Neural cell (in vitro differentiated cells): ENCODE results near the gene PPIP5K1. TPM values are rescaled to one million over a fixed set of nuclear protein-coding genes. Genes with fewer than 3 reads are reported as not detected.

ENCODE experiments used
- H2AFZ ChIP-seq: fragments of 200-600, 300-800 bp; sonication (generic), shearing (Covaris generic); 2 replicates; pipeline ENCODE4 v1.6.0; 2014; ENCODE audit warnings: low read depth, mild to moderate bottlenecking, antibody characterized with exemption, low read length, moderate library complexity
- H3F3A ChIP-seq: fragments of 200-600 bp; shearing (Covaris generic); 2 replicates; pipeline ENCODE4 v1.6.1; 2016; ENCODE audit warnings: mild to moderate bottlenecking, moderate library complexity, mixed read lengths, antibody characterized with exemption, low read length; ENCODE audit not compliant: insufficient read depth, poor library complexity, severe bottlenecking
- H3K27ac ChIP-seq: fragments of 200-600, 300-800 bp; sonication (generic), shearing (Covaris generic); 2 replicates; pipeline ENCODE4 v1.5.1; 2014; ENCODE audit warnings: mild to moderate bottlenecking, low read length, moderate library complexity
- H3K27me3 ChIP-seq: fragments of 300-800, 200-600 bp; sonication (generic), shearing (Covaris generic); 2 replicates; pipeline ENCODE4 v1.6.0; 2014; ENCODE audit warnings: mild to moderate bottlenecking, low read depth, low read length, moderate library complexity; ENCODE audit not compliant: insufficient read depth
- H3K36me3 ChIP-seq: fragments of 300-800, 200-600 bp; sonication (generic), shearing (Covaris generic); 2 replicates; pipeline ENCODE4 v1.5.1; 2014; ENCODE audit warnings: mild to moderate bottlenecking, antibody characterized with exemption, low read length, moderate library complexity; ENCODE audit not compliant: insufficient read depth
- H3K4me2 ChIP-seq: fragments of 300-800, 200-600 bp; sonication (generic), shearing (Covaris generic); 2 replicates; pipeline ENCODE4 v1.6.0; 2014; ENCODE audit warnings: mild to moderate bottlenecking, low read length
- H3K4me3 ChIP-seq: fragments of 300-800, 200-600 bp; sonication (generic), shearing (Covaris generic); 2 replicates; pipeline ENCODE4 v1.5.1; 2014; ENCODE audit warnings: mild to moderate bottlenecking, low read length, moderate library complexity
- H3K79me2 ChIP-seq: fragments of 200-600 bp; shearing (Covaris generic); replicated peaks from 2 replicates; pipeline ENCODE4 v1.6.0; 2014; ENCODE audit warnings: mild to moderate bottlenecking, low read length, moderate library complexity; ENCODE audit not compliant: insufficient read depth
- H3K9ac ChIP-seq: fragments of 300-800, 200-600 bp; sonication (generic), shearing (Covaris generic); 2 replicates; pipeline ENCODE4 v1.6.1; 2016; ENCODE audit warnings: mild to moderate bottlenecking, low read length, mixed read lengths
- H3K9me2 ChIP-seq: fragments of 200-600 bp; shearing (Covaris generic); 2 replicates; pipeline ENCODE4 v1.6.1; 2016; ENCODE audit warnings: mild to moderate bottlenecking, low read length, mixed read lengths; ENCODE audit not compliant: insufficient read depth
- H3K9me3 ChIP-seq: fragments of 200-600, 300-800 bp; sonication (generic), shearing (Covaris generic); 2 replicates; pipeline ENCODE4 v1.6.1; 2016; ENCODE audit warnings: mild to moderate bottlenecking, mixed run types, low read length, moderate library complexity, mixed read lengths
- H4K20me1 ChIP-seq: fragments of 200-600 bp; shearing (Covaris generic); 2 replicates; pipeline ENCODE4 v1.6.1; 2016; ENCODE audit warnings: mild to moderate bottlenecking, mixed run types; ENCODE audit not compliant: insufficient read depth
- EP300 ChIP-seq: fragments of 450-650 bp; conservative IDR thresholded peaks from 2 replicates; pipeline ENCODE4 v1.6.1; 2014; ENCODE audit warnings: antibody characterized with exemption, mild to moderate bottlenecking, moderate library complexity; ENCODE audit not compliant: poor library complexity, severe bottlenecking
- EZH2 ChIP-seq: fragments of 200-600, 300-800 bp; shearing (Covaris generic), sonication (generic); IDR thresholded peaks from 2 replicates; pipeline ENCODE4 v1.6.1; 2014; ENCODE audit warnings: antibody characterized with exemption, low read length, borderline replicate concordance, mild to moderate bottlenecking; ENCODE audit not compliant: insufficient read depth, poor library complexity, severe bottlenecking
- MXI1 ChIP-seq: fragments of 450-650 bp; conservative IDR thresholded peaks from 2 replicates; pipeline ENCODE4 v1.6.1; 2014; ENCODE audit warnings: antibody characterized with exemption, mild to moderate bottlenecking; ENCODE audit not compliant: poor library complexity, severe bottlenecking
- POLR2AphosphoS5 ChIP-seq: IDR thresholded peaks from 2 replicates; pipeline ENCODE4 v1.6.1; 2012
- RAD21 ChIP-seq: fragments of 450-650 bp; conservative IDR thresholded peaks from 2 replicates; pipeline ENCODE4 v1.6.1; 2014; ENCODE audit warnings: antibody characterized with exemption, mild to moderate bottlenecking, moderate library complexity
- REST ChIP-seq: IDR thresholded peaks from 2 replicates; pipeline ENCODE4 v1.6.1; 2012; ENCODE audit warnings: borderline replicate concordance
- SMC3 ChIP-seq: fragments of 450-650 bp; conservative IDR thresholded peaks from 2 replicates; pipeline ENCODE4 v1.6.1; 2014; ENCODE audit warnings: antibody characterized with exemption, mild to moderate bottlenecking, moderate library complexity; ENCODE audit not compliant: poor library complexity
- TAF1 ChIP-seq: IDR thresholded peaks from 2 replicates; pipeline ENCODE4 v1.6.1; 2012; ENCODE audit warnings: low read depth
- polyA plus RNA-seq: library from polyadenylated mRNA; depleted of rRNA; stranded (reverse); fragments of >200 nt; gene quantifications from 2 replicates; pipeline ENCODE4 v1.2.3, GENCODE V29; 2014
- small RNA-seq, 3 experiments: library from RNA; depleted of rRNA; stranded (forward); fragments of <200 nt; gene quantifications; one replicate each; pipeline ENCODE3, GENCODE V24; 2012
- TF ChIP-seq, protein P1 (sequence below): fragments of 450-650 bp; IDR thresholded peaks from 2 replicates; pipeline ENCODE4 v1.5.1; 2014; ENCODE audit warnings: antibody characterized with exemption, mild to moderate bottlenecking, moderate library complexity; ENCODE audit not compliant: poor library complexity, severe bottlenecking

PPIP5K1 gene
- polyA plus RNA-seq, 1 donor from 2014 or later: 29.6 TPM

GRCh38 chr15:43484455-43484854 lies 105.6 kb downstream of the PPIP5K1 start:
- Histone ChIP-seq H3K9ac (no peak overlapping the region), H3K36me3 (peaks cover 10% of the 10 kb centered on the region), H3K27me3 (no peaks in the 10 kb centered on the region), H2AFZ (no peak overlapping the region), H3F3A (no peaks in the 10 kb centered on the region), H3K9me2 (no peaks in the 10 kb centered on the region), H3K4me2 (no peak overlapping the region), H3K4me3 (no peak overlapping the region), H3K27ac (no peak overlapping the region), H3K9me3 (no peaks in the 10 kb centered on the region), H3K79me2 (peaks cover 55% of the 10 kb centered on the region), H4K20me1 (peaks cover 3% of the 10 kb centered on the region)
- no peak for TF ChIP-seq RAD21
- TF ChIP-seq REST: no peak
- TF ChIP-seq MXI1: no peak
- TF ChIP-seq, protein P1, sequence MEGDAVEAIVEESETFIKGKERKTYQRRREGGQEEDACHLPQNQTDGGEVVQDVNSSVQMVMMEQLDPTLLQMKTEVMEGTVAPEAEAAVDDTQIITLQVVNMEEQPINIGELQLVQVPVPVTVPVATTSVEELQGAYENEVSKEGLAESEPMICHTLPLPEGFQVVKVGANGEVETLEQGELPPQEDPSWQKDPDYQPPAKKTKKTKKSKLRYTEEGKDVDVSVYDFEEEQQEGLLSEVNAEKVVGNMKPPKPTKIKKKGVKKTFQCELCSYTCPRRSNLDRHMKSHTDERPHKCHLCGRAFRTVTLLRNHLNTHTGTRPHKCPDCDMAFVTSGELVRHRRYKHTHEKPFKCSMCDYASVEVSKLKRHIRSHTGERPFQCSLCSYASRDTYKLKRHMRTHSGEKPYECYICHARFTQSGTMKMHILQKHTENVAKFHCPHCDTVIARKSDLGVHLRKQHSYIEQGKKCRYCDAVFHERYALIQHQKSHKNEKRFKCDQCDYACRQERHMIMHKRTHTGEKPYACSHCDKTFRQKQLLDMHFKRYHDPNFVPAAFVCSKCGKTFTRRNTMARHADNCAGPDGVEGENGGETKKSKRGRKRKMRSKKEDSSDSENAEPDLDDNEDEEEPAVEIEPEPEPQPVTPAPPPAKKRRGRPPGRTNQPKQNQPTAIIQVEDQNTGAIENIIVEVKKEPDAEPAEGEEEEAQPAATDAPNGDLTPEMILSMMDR: no peak
- TF ChIP-seq EZH2: no peak
- no peak for TF ChIP-seq SMC3
- no peak for TF ChIP-seq EP300
- no peak for TF ChIP-seq TAF1
- no peak for TF ChIP-seq POLR2AphosphoS5

Small RNA genes within 50 kb of the gene (small RNA-seq; reads per million reads assigned to genes)
- gene RNU6-554P: 0 reads per million in 3 experiments
- gene RNU6-610P: 0 reads per million in 3 experiments

Other genes starting within 250 kb of the PPIP5K1 start
- 27.6 and 37.5 TPM in 2 replicates for gene ZSCAN29, start 219.2 kb downstream of the PPIP5K1 start, polyA plus RNA-seq
- 4.6 and 13.0 TPM in 2 replicates for gene TUBGCP4, start 219.1 kb downstream of the PPIP5K1 start, polyA plus RNA-seq
- gene TP53BP1, start 97.1 kb downstream of the PPIP5K1 start, polyA plus RNA-seq: 98.7 and 114 TPM in 2 replicates
- 3.4 and 5.1 TPM in 2 replicates for gene MAP1A, start 72.6 kb downstream of the PPIP5K1 start, polyA plus RNA-seq
- 23.2 and 29.8 TPM in 2 replicates for gene CKMT1B, start 3.8 kb upstream of the PPIP5K1 start, polyA plus RNA-seq
- 2.4 and 2.5 TPM in 2 replicates for gene STRC, start 28.6 kb upstream of the PPIP5K1 start, polyA plus RNA-seq
- gene CATSPER2, start 58.6 kb upstream of the PPIP5K1 start, polyA plus RNA-seq: 2.0 and 4.5 TPM in 2 replicates
- 8.7 and 14.0 TPM in 2 replicates for gene CKMT1A, start 103.7 kb upstream of the PPIP5K1 start, polyA plus RNA-seq
- 133 and 136 TPM in 2 replicates for gene PDIA3, start 156.2 kb upstream of the PPIP5K1 start, polyA plus RNA-seq
- 2.2 TPM in 1 of 2 replicates, not detected in the other for gene ELL3, start 186.8 kb upstream of the PPIP5K1 start, polyA plus RNA-seq
- gene SERF2, start 202.1 kb upstream of the PPIP5K1 start, polyA plus RNA-seq: 548 and 726 TPM in 2 replicates
- gene SERINC4, start 210.0 kb upstream of the PPIP5K1 start, polyA plus RNA-seq: 0.38 and 0.47 TPM in 2 replicates
- gene HYPK, start 210.4 kb upstream of the PPIP5K1 start, polyA plus RNA-seq: 4.4 and 5.0 TPM in 2 replicates
- 35.8 and 37.7 TPM in 2 replicates for gene MFAP1, start 234.5 kb upstream of the PPIP5K1 start, polyA plus RNA-seq
- gene WDR76, start 236.8 kb upstream of the PPIP5K1 start, polyA plus RNA-seq: 0.43 and 1.1 TPM in 2 replicates